ENCODE data around the gene NR6A1. TPM values are rescaled to one million over a fixed set of nuclear protein-coding genes. Genes with fewer than 3 reads are reported as not detected.

Gene NR6A1
- polyA plus RNA-seq, 6 donors from 2014 or later: 0.08 to 0.11 TPM; not detected in 4

- Mint-ChIP-seq H3K36me3 (peaks cover 0 to 9% of the 10 kb centered on the region in 2 donors), H3K27ac (peak overlapping the region in 3 of 6 donors; percentile 75 to 94 (median 81)), H3K9me3 (peaks cover 0 to 4% (median 0%) of the 10 kb centered on the region in 7 donors), H3K4me1 (peaks cover 13 to 18% (median 17%) of the 10 kb centered on the region in 3 donors), H3K27me3 (peaks cover 17 to 67% (median 50%) of the 10 kb centered on the region in 3 donors), H3K4me3 (peak overlapping the region; percentile 78 to 92 (median 86))
- no peak for DNase-seq
- no peak for ATAC-seq (ENCODE audit: low read depth in 2 of 2)
Observed at GRCh38 chr9:124503713-124504529, 267.2 kb downstream of the NR6A1 start.

GRCh38 chr9:124502711-124503702 lies 268.1 kb downstream of the NR6A1 start:
- DNase-seq (no peak), ATAC-seq (ENCODE audit: low read depth in 2 of 2) (no peak)
- peak overlapping the region in 4 of 8 donors; percentile 66 to 86 (median 82) for H3K4me3 Mint-ChIP-seq
- H3K27me3 Mint-ChIP-seq: peaks cover 17 to 68% (median 50%) of the 10 kb centered on the region in 3 donors
- no peak overlapping the region for H3K27ac Mint-ChIP-seq
- H3K9me3 Mint-ChIP-seq: peaks cover 0 to 4% (median 0%) of the 10 kb centered on the region in 7 donors
- H3K36me3 Mint-ChIP-seq: peaks cover 0 to 9% of the 10 kb centered on the region in 2 donors
- H3K4me1 Mint-ChIP-seq: peaks cover 13 to 20% (median 18%) of the 10 kb centered on the region in 3 donors

- H3K4me3 Mint-ChIP-seq: peak overlapping the region in 2 of 8 donors; percentile 1 to 20
- H3K27ac Mint-ChIP-seq: peak overlapping the region in 1 of 6 donors; percentile 74
- ATAC-seq (ENCODE audit: low read depth in 2 of 2) (no peak), DNase-seq (no peak)
- H3K4me1 Mint-ChIP-seq: peaks cover 13 to 24% (median 18%) of the 10 kb centered on the region in 3 donors
- H3K9me3 Mint-ChIP-seq: peaks cover 0 to 4% (median 0%) of the 10 kb centered on the region in 7 donors
- H3K36me3 Mint-ChIP-seq: peaks cover 0 to 9% of the 10 kb centered on the region in 2 donors
- peaks cover 17 to 66% (median 48%) of the 10 kb centered on the region in 3 donors for H3K27me3 Mint-ChIP-seq
Observed at GRCh38 chr9:124501771-124502320, 269.3 kb downstream of the NR6A1 start.

- H3K4me3 Mint-ChIP-seq: peak overlapping the region in 1 of 8 donors; percentile 19
- peaks cover 0 to 4% (median 0%) of the 10 kb centered on the region in 7 donors for H3K9me3 Mint-ChIP-seq
- peaks cover 17 to 58% (median 41%) of the 10 kb centered on the region in 3 donors for H3K27me3 Mint-ChIP-seq
- H3K27ac Mint-ChIP-seq: peak overlapping the region in 2 of 6 donors; percentile 34 to 96
- DNase-seq: no peak
- H3K36me3 Mint-ChIP-seq: peaks cover 0 to 9% of the 10 kb centered on the region in 2 donors
- ATAC-seq (ENCODE audit: low read depth in 2 of 2): no peak
- H3K4me1 Mint-ChIP-seq: peaks cover 18 to 29% (median 21%) of the 10 kb centered on the region in 3 donors
Observed at GRCh38 chr9:124500796-124501611, 270.1 kb downstream of the NR6A1 start.

GRCh38 chr9:124500028-124500795 lies 270.9 kb downstream of the NR6A1 start:
- no peak for ATAC-seq (ENCODE audit: low read depth in 2 of 2)
- Mint-ChIP-seq H3K4me1 (peaks cover 22 to 33% (median 23%) of the 10 kb centered on the region in 3 donors), H3K36me3 (peaks cover 0 to 9% of the 10 kb centered on the region in 2 donors)

GRCh38 chr9:124499216-124499615 lies 271.9 kb downstream of the NR6A1 start:
- peaks cover 0 to 8% of the 10 kb centered on the region in 2 donors for H3K36me3 Mint-ChIP-seq
- H3K4me1 Mint-ChIP-seq: peaks cover 21 to 31% (median 21%) of the 10 kb centered on the region in 3 donors
- no peak overlapping the region for H3K27ac Mint-ChIP-seq
- H3K9me3 Mint-ChIP-seq: peaks cover 0 to 4% (median 0%) of the 10 kb centered on the region in 7 donors
- ATAC-seq (ENCODE audit: low read depth in 2 of 2) (no peak), DNase-seq (no peak)
- peak overlapping the region in 1 of 8 donors; percentile 51 for H3K4me3 Mint-ChIP-seq
- H3K27me3 Mint-ChIP-seq: peaks cover 17 to 51% (median 35%) of the 10 kb centered on the region in 3 donors

More at GRCh38 chr9:124500028-124500795, 270.9 kb downstream of the NR6A1 start:
- H3K9me3 Mint-ChIP-seq: peaks cover 0 to 4% (median 0%) of the 10 kb centered on the region in 7 donors
- peaks cover 17 to 54% (median 40%) of the 10 kb centered on the region in 3 donors for H3K27me3 Mint-ChIP-seq
- H3K27ac Mint-ChIP-seq: no peak overlapping the region
- peak overlapping the region in 1 of 8 donors; percentile 51 for H3K4me3 Mint-ChIP-seq
- no peak for DNase-seq

GRCh38 chr9:124498499-124499146 lies 272.5 kb downstream of the NR6A1 start:
- Mint-ChIP-seq H3K9me3 (no peaks in the 10 kb centered on the region), H3K36me3 (peaks cover 0 to 2% of the 10 kb centered on the region in 2 donors), H3K27me3 (peaks cover 11 to 45% (median 29%) of the 10 kb centered on the region in 3 donors), H3K27ac (no peak overlapping the region), H3K4me1 (peaks cover 15 to 27% (median 15%) of the 10 kb centered on the region in 3 donors), H3K4me3 (no peak overlapping the region)
- no peak for ATAC-seq (ENCODE audit: low read depth in 2 of 2)
- no peak for DNase-seq

GRCh38 chr9:124498040-124498439 lies 273.1 kb downstream of the NR6A1 start:
- Mint-ChIP-seq H3K36me3 (no peaks in the 10 kb centered on the region), H3K27ac (no peak overlapping the region), H3K9me3 (no peaks in the 10 kb centered on the region), H3K4me1 (peaks cover 13 to 25% (median 14%) of the 10 kb centered on the region in 3 donors), H3K4me3 (no peak overlapping the region), H3K27me3 (peaks cover 10 to 39% (median 26%) of the 10 kb centered on the region in 3 donors)
- DNase-seq: no peak
- no peak for ATAC-seq (ENCODE audit: low read depth in 2 of 2)

GRCh38 chr9:124497441-124497840 lies 273.7 kb downstream of the NR6A1 start:
- ATAC-seq (ENCODE audit: low read depth in 2 of 2) (no peak), DNase-seq (no peak)
- H3K4me1 Mint-ChIP-seq: peaks cover 13 to 25% (median 14%) of the 10 kb centered on the region in 3 donors
- no peaks in the 10 kb centered on the region for H3K36me3 Mint-ChIP-seq
- no peak overlapping the region for H3K27ac Mint-ChIP-seq
- H3K27me3 Mint-ChIP-seq: peaks cover 10 to 36% (median 29%) of the 10 kb centered on the region in 3 donors
- H3K4me3 Mint-ChIP-seq: no peak overlapping the region
- H3K9me3 Mint-ChIP-seq: no peaks in the 10 kb centered on the region

- Mint-ChIP-seq H3K27me3 (peaks cover 10 to 35% (median 35%) of the 10 kb centered on the region in 3 donors), H3K27ac (no peak overlapping the region), H3K36me3 (no peaks in the 10 kb centered on the region), H3K9me3 (no peaks in the 10 kb centered on the region), H3K4me1 (peaks cover 13 to 25% (median 14%) of the 10 kb centered on the region in 3 donors), H3K4me3 (no peak overlapping the region)
- DNase-seq: no peak
- ATAC-seq (ENCODE audit: low read depth in 2 of 2): no peak
Observed at GRCh38 chr9:124496463-124496862, 274.6 kb downstream of the NR6A1 start.

- peak overlapping the region in 2 of 6 donors; percentile 3 to 68 for H3K27ac Mint-ChIP-seq
- DNase-seq: no peak
- H3K4me1 Mint-ChIP-seq: peaks cover 13 to 25% (median 14%) of the 10 kb centered on the region in 3 donors
- peaks cover 9 to 33% (median 32%) of the 10 kb centered on the region in 3 donors for H3K27me3 Mint-ChIP-seq
- peak overlapping the region in 3 of 8 donors; percentile 4 to 62 (median 44) for H3K4me3 Mint-ChIP-seq
- no peak for ATAC-seq (ENCODE audit: low read depth in 2 of 2)
- no peaks in the 10 kb centered on the region for H3K36me3 Mint-ChIP-seq
- no peaks in the 10 kb centered on the region for H3K9me3 Mint-ChIP-seq
Observed at GRCh38 chr9:124496075-124496449, 275.0 kb downstream of the NR6A1 start.

Data from naive B cell (primary cell).